GDM1 (cell line): ENCODE measurements around the gene OR2T33.
"Not testable (repeated sequence)": the region's sequence is repeated elsewhere in the genome, so short reads cannot be mapped to it uniquely, and the experiment has no call there.

Experiments used
- DNase-seq: peaks from one replicate; lab custom pipeline; 2025; lab: John Stamatoyannopoulos, UW

The OR2T33 gene

GRCh38 chr1:248277876-248278275, at the start of gene OR2T33:
Gene OR2T33, minus strand, starts transcription at chr1:248277976. Its CDS starts 4,162 bp downstream, at chr1:248273814.
- no peak for DNase-seq

- no peak for DNase-seq
Measured at GRCh38 chr1:248324468-248324867, 46.7 kb upstream of the OR2T33 start, which contains the start of gene OR2M7. Gene OR2M7, minus strand, starts transcription at chr1:248324568. Its CDS starts 0 bp downstream, at chr1:248324568.

- no peak for DNase-seq
Measured at GRCh38 chr1:248316796-248317195, 39.0 kb upstream of the OR2T33 start.

GRCh38 chr1:248306740-248307139, 29.0 kb upstream of the OR2T33 start:
- DNase-seq = not testable (repeated sequence)

- no peak for DNase-seq
Measured at GRCh38 chr1:248306103-248306502, 28.3 kb upstream of the OR2T33 start.

- not testable (repeated sequence) for DNase-seq
Measured at GRCh38 chr1:248305672-248306071, 27.9 kb upstream of the OR2T33 start.

GRCh38 chr1:248303324-248303723, 25.5 kb upstream of the OR2T33 start, which contains the start of gene OR2T12:
Gene OR2T12, minus strand, starts transcription at chr1:248303424. Its CDS starts 7,846 bp downstream, at chr1:248295578.
- DNase-seq = no peak

GRCh38 chr1:248288391-248288790, 10.6 kb upstream of the OR2T33 start:
- no peak for DNase-seq

GRCh38 chr1:248273225-248273624, 4.6 kb downstream of the OR2T33 start:
- not testable (repeated sequence) for DNase-seq

GRCh38 chr1:248268178-248268577, 9.6 kb downstream of the OR2T33 start:
- DNase-seq = no peak

- DNase-seq = not testable (repeated sequence)
Measured at GRCh38 chr1:248259309-248259708, 18.5 kb downstream of the OR2T33 start.

- peak; percentile 37 for DNase-seq
Measured at GRCh38 chr1:248243204-248243603, 34.6 kb downstream of the OR2T33 start.

- no peak for DNase-seq
Measured at GRCh38 chr1:248239478-248239877, 38.3 kb downstream of the OR2T33 start.

GRCh38 chr1:248231117-248231516, 46.7 kb downstream of the OR2T33 start, which contains the start of gene OR2M4:
Gene OR2M4, plus strand, starts transcription at chr1:248231417. Its CDS starts 7,512 bp downstream, at chr1:248238929.
- DNase-seq = no peak

GRCh38 chr1:248229360-248229908, 48.3 kb downstream of the OR2T33 start:
- DNase-seq = no peak

GRCh38 chr1:248225537-248225936, 52.2 kb downstream of the OR2T33 start:
- DNase-seq = no peak
